RCC 7860 (cell line): ENCODE results near the gene DTWD2.
"Not testable (repeated sequence)": the region's sequence is repeated elsewhere in the genome, so short reads cannot be mapped to it uniquely, and the experiment has no call there.

Source experiments
- DNase-seq: peaks from one replicate; pipeline ENCODE4 v3.0.0-alpha.2; 2015; ENCODE audit warnings: low spot score
- FAIRE-seq: peaks from 2 replicates; lab custom pipeline; 2012; peaks lifted over from hg19 to GRCh38; lab: Jason Lieb, UNC

DTWD2 gene

GRCh38 chr5:118953652-118954005, 34.7 kb downstream of the DTWD2 start:
- DNase-seq (no peak), FAIRE-seq (no peak)

- FAIRE-seq (no peak), DNase-seq (no peak)
Observed at GRCh38 chr5:118952992-118953651, 35.2 kb downstream of the DTWD2 start.

GRCh38 chr5:118952306-118952705, 36.0 kb downstream of the DTWD2 start:
- not testable (repeated sequence) for DNase-seq, FAIRE-seq

- FAIRE-seq, DNase-seq: not testable (repeated sequence)
Observed at GRCh38 chr5:118950354-118950753, 38.0 kb downstream of the DTWD2 start.

GRCh38 chr5:118946138-118946800, 42.1 kb downstream of the DTWD2 start:
- no peak for FAIRE-seq
- no peak for DNase-seq

- FAIRE-seq (no peak), DNase-seq (no peak)
Observed at GRCh38 chr5:118937393-118938061, 50.8 kb downstream of the DTWD2 start.

- FAIRE-seq (no peak), DNase-seq (no peak)
Observed at GRCh38 chr5:118933703-118934102, 54.6 kb downstream of the DTWD2 start.

GRCh38 chr5:118931564-118931963, 56.8 kb downstream of the DTWD2 start:
- DNase-seq (no peak), FAIRE-seq (no peak)

GRCh38 chr5:118924006-118924389, 64.3 kb downstream of the DTWD2 start:
- no peak for DNase-seq
- no peak for FAIRE-seq

- FAIRE-seq (no peak), DNase-seq (no peak)
Observed at GRCh38 chr5:118923295-118924005, 64.9 kb downstream of the DTWD2 start.

- DNase-seq: no peak
- FAIRE-seq: no peak
Observed at GRCh38 chr5:118921866-118922265, 66.5 kb downstream of the DTWD2 start.

GRCh38 chr5:118919016-118919415, 69.3 kb downstream of the DTWD2 start:
- FAIRE-seq: no peak
- DNase-seq: no peak

GRCh38 chr5:118918232-118918631, 70.1 kb downstream of the DTWD2 start:
- FAIRE-seq: no peak
- DNase-seq: no peak

GRCh38 chr5:118907536-118907935, 80.8 kb downstream of the DTWD2 start:
- FAIRE-seq, DNase-seq: not testable (repeated sequence)

- FAIRE-seq (no peak), DNase-seq (no peak)
Observed at GRCh38 chr5:118906947-118907346, 81.4 kb downstream of the DTWD2 start.

GRCh38 chr5:118905196-118905595, 83.2 kb downstream of the DTWD2 start:
- FAIRE-seq (no peak), DNase-seq (no peak)

- FAIRE-seq (peak; percentile 29), DNase-seq (no peak)
Observed at GRCh38 chr5:118902656-118903438, 85.5 kb downstream of the DTWD2 start.

- no peak for FAIRE-seq
- DNase-seq: no peak
Observed at GRCh38 chr5:118894709-118895108, 93.6 kb downstream of the DTWD2 start.

- FAIRE-seq (no peak), DNase-seq (no peak)
Observed at GRCh38 chr5:118891252-118891651, 97.1 kb downstream of the DTWD2 start.

- DNase-seq: no peak
- FAIRE-seq: no peak
Observed at GRCh38 chr5:118889165-118889564, 99.2 kb downstream of the DTWD2 start.

GRCh38 chr5:118888556-118888955, 99.8 kb downstream of the DTWD2 start:
- DNase-seq (no peak), FAIRE-seq (no peak)
